ENCODE data around the gene ROS1. TPM values are rescaled to one million over a fixed set of nuclear protein-coding genes. Genes with fewer than 3 reads are reported as not detected.

Gene ROS1
- total and polyA plus RNA-seq, 10 of the 15 experiments (the other 5 are each of a cell fraction or from before 2014, with no cell fraction given) = under 0.01 to 0.07 (median 0.03) TPM; not detected in 5

GRCh38 chr6:117359581-117359980, 66.2 kb downstream of the ROS1 start:
- no peaks in the 10 kb centered on the region for H3K79me2 ChIP-seq (ENCODE audit: control insufficient read depth, insufficient read depth, low read length)
- no peak overlapping the region for H3K4me3 ChIP-seq
- WGBS (ENCODE audit: insufficient coverage, insufficient replicate concordance, low lambda C conversion rate, missing lambda C conversion rate) = under 1% methylated on average over 5 of the region's 5 CpGs
- no peaks in the 10 kb centered on the region for H3K4me1 ChIP-seq (ENCODE audit: control insufficient read depth, insufficient read depth, low read length)
- RAD21 ChIA-PET (ENCODE audit: unreplicated experiment) = no interaction called here
- TF ChIP-seq PKNOX1 (IDR thresholded peaks at IDR 0.05) = no peak
- no peak for TF ChIP-seq KLF5 (IDR thresholded peaks at IDR 0.05; ENCODE audit: partially characterized antibody)
- TF ChIP-seq HDAC2 (IDR thresholded peaks at IDR 0.05) = no peak
- no peak for TF ChIP-seq MXI1 (IDR thresholded peaks at IDR 0.05; ENCODE audit: low read depth, low read length)
- no peak for TF ChIP-seq ZBED1 (IDR thresholded peaks at IDR 0.05; ENCODE audit: borderline replicate concordance)
- TF ChIP-seq ZSCAN29 (IDR thresholded peaks at IDR 0.05) = no peak
- TF ChIP-seq NKRF (conservative IDR thresholded peaks at IDR 0.05) = no peak
- no peak for TF ChIP-seq PAX5 (IDR thresholded peaks at IDR 0.05; ENCODE audit: borderline replicate concordance, low read depth, low read length)
- no peak for TF ChIP-seq CUX1 (IDR thresholded peaks at IDR 0.05; ENCODE audit: insufficient replicate concordance, low read depth, low read length)
- TF ChIP-seq MYB (IDR thresholded peaks at IDR 0.05; ENCODE audit: borderline replicate concordance, low read depth, low read length) = no peak
- no peak for TF ChIP-seq LARP7 (IDR thresholded peaks at IDR 0.05)
- no peak for TF ChIP-seq TBL1XR1 (IDR thresholded peaks at IDR 0.05; ENCODE audit: low read depth, low read length)
- no peak for TF ChIP-seq NFIC (IDR thresholded peaks at IDR 0.05; ENCODE audit: low read depth, low read length)
- no peak for TF ChIP-seq BCL11A (IDR thresholded peaks at IDR 0.05; ENCODE audit: low read depth, low read length)
- BruUV-seq (replicated peaks) = no TSS peak
- CTCF ChIA-PET = no interaction called here
- H4K20me1 ChIP-seq (ENCODE audit: control insufficient read depth, insufficient read depth) = no peaks in the 10 kb centered on the region
- DNase-seq (ENCODE audit: low read depth, low spot score) (no peak), ATAC-seq (no peak), FAIRE-seq (no peak)
- SMC1A ChIA-PET (ENCODE audit: uncharacterized antibody, unreplicated experiment) = interaction anchor here (0.7 to 0.8 kb wide), 2 partner anchors 10 to 18 kb away, joined by 3 read pairs; no protein-coding TSS in a partner anchor
- H3K9ac ChIP-seq (ENCODE audit: control insufficient read depth, insufficient read depth, low read length) = no peak overlapping the region
- H3K9me3 ChIP-seq (replicated peaks; ENCODE audit: control insufficient read depth, insufficient read depth, low read length) = no peaks in the 10 kb centered on the region
- no peak overlapping the region for H2AFZ ChIP-seq (ENCODE audit: control insufficient read depth, low read depth, low read length)
- in situ Hi-C loops (cut with MboI) (loop anchor here (10.0 kb wide), 1 partner anchor 195 kb away; no protein-coding TSS in a partner anchor), intact Hi-C loops (cut with micrococcal nuclease; ENCODE audit: unreplicated experiment) (no loop called here)
- H3K27me3 ChIP-seq (replicated peaks in 1 of 2; ENCODE audit: control insufficient read depth in 2 of 2, insufficient read depth in 2 of 2, low read length in 1 of 2) = no peaks in the 10 kb centered on the region
- H3K27ac ChIP-seq (ENCODE audit: control insufficient read depth, insufficient read depth) = no peak overlapping the region
- no peak overlapping the region for H3K4me2 ChIP-seq (ENCODE audit: control insufficient read depth, insufficient read depth)
- no peaks in the 10 kb centered on the region for H3K36me3 ChIP-seq (ENCODE audit: control insufficient read depth in 2 of 2, insufficient read depth in 2 of 2, low read length in 1 of 2)
- POLR2A ChIA-PET = no interaction called here

All from GM12878 (cell line).